Neural progenitor cell (in vitro differentiated cells): ENCODE data around the gene RPS6KA5. TPM values are rescaled to one million over a fixed set of nuclear protein-coding genes. Genes with fewer than 3 reads are reported as not detected.

Experiments used
- DNase-seq: peaks from one replicate; pipeline ENCODE4 v3.0.0-alpha.2; 2016; ENCODE audit warnings: low spot score
- H2AFZ ChIP-seq: fragments of 200-600 bp; sonication (generic); replicated peaks from 2 replicates; pipeline ENCODE4 v1.6.1; 2016; ENCODE audit warnings: antibody characterized with exemption
- H3F3A ChIP-seq: fragments of 200-600 bp; sonication (generic); 2 replicates; pipeline ENCODE4 v1.6.1; 2016; ENCODE audit warnings: antibody characterized with exemption, low read depth
- H3K27ac ChIP-seq: fragments of 200-600 bp; sonication (generic); 2 replicates; pipeline ENCODE4 v1.5.1; 2016; ENCODE audit warnings: mild to moderate bottlenecking
- H3K27me3 ChIP-seq: fragments of 200-600 bp; sonication (generic); 2 replicates; pipeline ENCODE4 v1.6.1; 2016; ENCODE audit warnings: mild to moderate bottlenecking, moderate library complexity
- H3K36me3 ChIP-seq: fragments of 200-600 bp; sonication (generic); 2 replicates; pipeline ENCODE4 v1.5.1; 2016
- H3K4me1 ChIP-seq: fragments of 200-600 bp; sonication (generic); 2 replicates; pipeline ENCODE4 v1.6.1; 2016; ENCODE audit warnings: mixed run types
- H3K4me2 ChIP-seq: fragments of 200-600 bp; sonication (generic); 2 replicates; pipeline ENCODE4 v1.6.1; 2016
- H3K4me3 ChIP-seq: fragments of 200-600 bp; sonication (generic); 2 replicates; pipeline ENCODE4 v1.5.1; 2016
- H3K79me2 ChIP-seq: fragments of 200-600 bp; sonication (generic); 2 replicates; pipeline ENCODE4 v1.6.1; 2016; ENCODE audit warnings: low read depth
- H3K9ac ChIP-seq: fragments of 200-600 bp; sonication (generic); 2 replicates; pipeline ENCODE4 v1.6.1; 2016
- H3K9me3 ChIP-seq: fragments of 200-600 bp; sonication (generic); 2 replicates; pipeline ENCODE4 v1.5.1; 2016; ENCODE audit warnings: low read depth
- H4K20me1 ChIP-seq: fragments of 200-600 bp; sonication (generic); 2 replicates; pipeline ENCODE4 v1.6.1; 2016; ENCODE audit warnings: low read depth
- H3K27ac Mint-ChIP-seq: 3 replicates; pipeline ENCODE4 v1.8.0; 2021; ENCODE audit warnings: mixed read lengths
- H3K27me3 Mint-ChIP-seq: 2 replicates; pipeline ENCODE4 v1.8.0; 2022; ENCODE audit warnings: low read depth, mild to moderate bottlenecking, inconsistent platforms, moderate library complexity, mixed read lengths; ENCODE audit not compliant: insufficient read depth
- H3K36me3 Mint-ChIP-seq: 3 replicates; pipeline ENCODE4 v1.8.0; 2021; ENCODE audit warnings: mixed read lengths
- H3K4me1 Mint-ChIP-seq: 3 replicates; pipeline ENCODE4 v1.8.0; 2021; ENCODE audit warnings: mixed read lengths
- H3K4me3 Mint-ChIP-seq: 3 replicates; pipeline ENCODE4 v1.8.0; 2021; ENCODE audit warnings: mild to moderate bottlenecking, moderate library complexity, mixed read lengths
- H3K9me3 Mint-ChIP-seq: 3 replicates; pipeline ENCODE4 v1.8.0; 2020; ENCODE audit warnings: mixed read lengths
- CTCF ChIP-seq: fragments of 200-600 bp; sonication (generic); IDR thresholded peaks from 2 replicates; pipeline ENCODE4 v1.5.1; 2017; ENCODE audit warnings: antibody characterized with exemption, mild to moderate bottlenecking
- EZH2 ChIP-seq: fragments of 200-600 bp; sonication (generic); IDR thresholded peaks from 2 replicates; pipeline ENCODE4 v1.6.1; 2017; ENCODE audit warnings: antibody characterized with exemption, mild to moderate bottlenecking, moderate library complexity
- EZH2phosphoT487 ChIP-seq: fragments of 200-600 bp; sonication (generic); IDR thresholded peaks from 2 replicates; pipeline ENCODE4 v1.6.1; 2017; ENCODE audit warnings: antibody characterized with exemption
- total RNA-seq: library from RNA; depleted of rRNA; stranded (reverse); fragments of >200 nt; gene quantifications from 2 replicates; pipeline ENCODE4 v1.2.3, GENCODE V29; 2015; ENCODE audit warnings: low replicate concordance

Gene RPS6KA5
- 6.1 and 8.3 TPM in 2 replicates for total RNA-seq

DNA sequence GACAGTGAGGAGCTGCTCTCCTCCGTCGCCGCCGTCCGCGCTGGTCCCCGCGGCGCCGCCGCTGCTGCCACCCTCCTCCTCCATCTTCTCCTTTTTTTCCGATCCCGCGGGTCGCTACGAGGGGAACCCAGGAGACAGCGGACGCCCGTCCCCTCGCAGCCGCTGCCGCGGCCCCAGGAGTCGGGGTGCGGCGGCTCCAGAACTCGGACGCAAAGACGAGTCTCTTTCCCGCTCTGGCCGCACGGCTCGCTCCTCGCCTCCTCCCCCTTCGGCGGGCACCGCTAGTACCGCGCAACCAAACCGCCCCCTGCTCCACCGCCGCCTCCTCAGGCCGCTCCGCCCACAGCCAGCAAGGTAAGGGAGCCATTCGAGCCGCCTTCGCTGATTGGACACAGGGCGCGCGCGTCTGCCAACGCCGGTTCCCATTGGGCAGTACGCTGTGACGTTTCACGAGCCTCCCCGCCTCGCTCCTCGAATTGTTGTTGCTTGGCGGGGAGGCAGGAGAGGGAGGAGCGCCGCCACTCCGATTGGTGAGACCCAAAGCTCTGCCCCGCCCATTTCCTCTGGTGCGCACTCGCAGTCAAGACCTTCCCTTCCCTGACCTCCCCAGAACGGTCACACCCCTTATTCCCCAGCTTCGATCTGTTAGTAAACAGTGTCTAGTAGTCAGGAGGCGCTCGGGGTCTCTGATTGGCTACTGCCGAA is at the start of gene RPS6KA5:
TSS of gene RPS6KA5 (minus strand) at position 291 of the 705 bp plus-strand sequence. CDS start at position 84, 207 bp downstream.
- Histone ChIP-seq H3K27ac (peak within 1 kb of the TSS; percentile 98), H3K9ac (peak within 1 kb of the TSS; percentile 80), H3K4me3 (peak within 1 kb of the TSS; percentile 86), H3F3A (peaks cover 19% of the 10 kb centered on the region), H3K9me3 (no peaks in the 10 kb centered on the region), H3K4me2 (peak within 1 kb of the TSS; percentile 100), H3K4me1 (peaks cover 5% of the 10 kb centered on the region), H3K79me2 (peaks cover 23% of the 10 kb centered on the region), H3K36me3 (no peaks in the 10 kb centered on the region), H2AFZ (peak within 1 kb of the TSS; percentile 99), H3K27me3 (no peaks in the 10 kb centered on the region), H4K20me1 (no peaks in the 10 kb centered on the region)
- TF ChIP-seq EZH2 (no peak), CTCF (peak; percentile 34), EZH2phosphoT487 (no peak)
- Mint-ChIP-seq H3K4me1 (peaks cover 6% of the 10 kb centered on the region), H3K4me3 (peak within 1 kb of the TSS; percentile 81), H3K27ac (no peak within 1 kb of the TSS), H3K36me3 (no peaks in the 10 kb centered on the region), H3K27me3 (no peaks in the 10 kb centered on the region), H3K9me3 (no peaks in the 10 kb centered on the region)
- DNase-seq: peak; percentile 100

DNA sequence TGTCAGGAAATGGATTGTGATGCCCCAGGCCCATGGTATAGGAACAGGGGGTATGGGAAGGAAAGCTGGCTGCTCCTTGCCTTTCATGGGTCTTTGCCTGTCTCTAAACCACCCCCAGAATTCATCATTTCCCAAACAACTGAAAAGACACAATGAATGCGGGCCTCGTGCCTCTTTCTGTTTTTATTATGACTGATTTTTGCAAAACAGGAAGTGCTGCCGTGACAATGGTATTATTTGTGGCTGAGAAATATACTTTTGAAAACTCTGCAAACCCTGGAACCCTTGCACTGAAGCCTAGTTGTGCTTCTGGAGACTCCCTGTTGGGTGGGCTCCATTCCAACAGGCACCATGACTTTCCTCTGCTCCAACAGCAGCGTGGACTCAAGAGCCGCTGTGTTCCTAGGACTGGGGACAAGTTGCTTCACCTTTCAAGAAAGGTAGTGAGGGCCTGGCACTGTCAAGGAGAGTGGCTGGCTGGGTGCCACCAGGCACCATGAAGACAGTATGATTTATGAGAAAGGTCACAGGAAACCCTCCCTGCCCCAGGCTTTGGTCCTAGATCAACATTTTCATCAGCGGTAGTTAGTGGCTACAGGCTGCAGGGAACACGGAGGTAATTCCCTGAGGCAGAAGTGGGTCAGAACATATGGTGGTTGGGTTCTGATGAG is 48.6 kb upstream of the RPS6KA5 start:
- no peaks in the 10 kb centered on the region for H3K79me2 ChIP-seq
- no peak overlapping the region for H3K4me2 ChIP-seq
- H3K27me3 Mint-ChIP-seq: peaks cover 2% of the 10 kb centered on the region
- H3K27ac ChIP-seq: no peak overlapping the region
- no peak for DNase-seq
- no peaks in the 10 kb centered on the region for H3K36me3 ChIP-seq
- no peaks in the 10 kb centered on the region for H4K20me1 ChIP-seq
- H3K4me3 Mint-ChIP-seq: no peak overlapping the region
- no peaks in the 10 kb centered on the region for H3K9me3 ChIP-seq
- H3K9ac ChIP-seq: no peak overlapping the region
- no peaks in the 10 kb centered on the region for H3K36me3 Mint-ChIP-seq
- H3F3A ChIP-seq: peaks cover 16% of the 10 kb centered on the region
- TF ChIP-seq EZH2 (no peak), EZH2phosphoT487 (no peak), CTCF (no peak)
- H3K27me3 ChIP-seq: no peaks in the 10 kb centered on the region
- no peak overlapping the region for H3K27ac Mint-ChIP-seq
- no peaks in the 10 kb centered on the region for H3K9me3 Mint-ChIP-seq
- H3K4me1 Mint-ChIP-seq: peaks cover 20% of the 10 kb centered on the region
- no peak overlapping the region for H3K4me3 ChIP-seq
- H3K4me1 ChIP-seq: peaks cover 24% of the 10 kb centered on the region
- H2AFZ ChIP-seq: no peak overlapping the region

DNA sequence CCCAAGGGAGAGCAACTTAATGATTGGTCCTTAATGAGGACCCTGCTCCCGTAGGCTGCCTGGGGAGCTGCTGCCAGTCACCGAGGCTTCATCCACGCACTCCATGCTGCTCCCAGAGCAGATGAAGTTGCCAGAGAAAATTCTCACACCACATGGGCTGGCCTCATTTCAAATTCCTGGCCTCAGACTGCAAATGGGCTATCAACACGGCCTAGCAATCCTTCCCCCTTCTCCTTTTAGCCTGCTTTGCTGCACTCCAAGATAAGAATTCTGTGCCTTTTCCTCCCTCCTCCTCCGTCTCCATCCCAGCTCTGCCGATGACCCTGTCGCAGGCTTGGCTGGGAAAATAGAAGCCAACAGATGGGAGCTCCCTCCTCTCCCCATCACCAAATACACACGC is 42.7 kb upstream of the RPS6KA5 start:
- H3K27ac Mint-ChIP-seq: no peak overlapping the region

More for the DNA sequence above, 42.7 kb upstream of the RPS6KA5 start:
- Histone ChIP-seq H2AFZ (no peak overlapping the region), H3K27me3 (no peaks in the 10 kb centered on the region), H3K4me1 (peaks cover 4% of the 10 kb centered on the region), H3K27ac (no peak overlapping the region), H3K9ac (no peak overlapping the region), H3K4me2 (no peak overlapping the region), H3K79me2 (no peaks in the 10 kb centered on the region), H4K20me1 (no peaks in the 10 kb centered on the region), H3K9me3 (no peaks in the 10 kb centered on the region), H3K4me3 (no peak overlapping the region), H3F3A (no peaks in the 10 kb centered on the region), H3K36me3 (no peaks in the 10 kb centered on the region)
- no peak overlapping the region for H3K4me3 Mint-ChIP-seq
- H3K36me3 Mint-ChIP-seq: no peaks in the 10 kb centered on the region
- no peaks in the 10 kb centered on the region for H3K9me3 Mint-ChIP-seq
- no peak for DNase-seq
- H3K4me1 Mint-ChIP-seq: peaks cover 6% of the 10 kb centered on the region
- H3K27me3 Mint-ChIP-seq: peaks cover 4% of the 10 kb centered on the region
- no peak for TF ChIP-seq EZH2phosphoT487
- no peak for TF ChIP-seq EZH2
- no peak for TF ChIP-seq CTCF
